NCI-H345 treated with DMSO at 0.1 percent for 48 hours (cell line): Measurements from ENCODE around the gene SELENOP.
A peak's percentile ranks its signal among the peaks of the same experiment; 100 is the strongest.

Experiments used
- DNase-seq: peaks from one replicate; lab custom pipeline; 2025; ENCODE audit not compliant: unreplicated experiment; lab: John Stamatoyannopoulos, UW

Gene SELENOP

DNA sequence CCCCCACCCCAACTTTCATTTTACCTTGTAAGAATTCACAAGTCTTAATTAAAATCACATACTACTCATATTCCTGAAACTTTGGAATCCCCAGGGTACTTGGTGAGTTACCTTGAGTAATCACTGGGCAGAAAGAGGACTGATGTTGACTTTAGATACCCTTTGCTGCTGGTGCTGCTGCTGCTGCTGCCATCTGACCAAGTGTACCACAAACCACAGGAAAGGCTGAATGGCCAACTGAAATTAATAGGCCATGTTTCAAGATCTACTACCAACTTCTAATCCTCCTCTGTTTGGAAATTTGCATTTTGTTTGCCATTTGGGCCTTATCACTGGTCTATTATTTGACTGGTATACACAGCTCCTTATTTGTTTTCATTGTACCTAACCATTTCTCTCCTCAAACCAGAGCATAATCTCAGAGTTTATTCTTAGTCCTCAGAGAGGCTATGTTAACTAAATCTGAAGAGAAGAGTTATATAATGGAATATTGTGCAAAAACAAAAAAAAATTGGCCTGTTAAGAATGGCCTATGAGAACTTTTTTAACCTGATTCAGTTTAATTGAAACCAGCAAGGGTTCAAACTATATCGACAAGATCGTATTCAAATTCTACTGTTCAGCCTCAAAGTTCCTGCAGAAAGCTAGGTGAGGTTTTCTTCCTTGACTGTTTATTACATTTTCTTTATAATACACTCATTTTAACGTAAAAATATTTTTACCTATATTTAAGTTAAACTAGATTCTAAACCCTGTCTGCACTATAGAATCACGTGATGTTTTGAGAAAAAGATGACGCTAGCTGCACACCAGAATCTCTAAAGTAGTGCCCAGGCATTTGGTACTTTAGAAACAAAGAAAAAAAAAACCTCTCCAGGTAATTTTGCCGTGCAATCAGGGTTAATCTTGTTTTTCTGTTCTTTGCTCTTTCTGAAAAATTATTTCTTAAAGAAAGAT lies 13.1 kb downstream of the SELENOP start:
- no peak for DNase-seq

DNA sequence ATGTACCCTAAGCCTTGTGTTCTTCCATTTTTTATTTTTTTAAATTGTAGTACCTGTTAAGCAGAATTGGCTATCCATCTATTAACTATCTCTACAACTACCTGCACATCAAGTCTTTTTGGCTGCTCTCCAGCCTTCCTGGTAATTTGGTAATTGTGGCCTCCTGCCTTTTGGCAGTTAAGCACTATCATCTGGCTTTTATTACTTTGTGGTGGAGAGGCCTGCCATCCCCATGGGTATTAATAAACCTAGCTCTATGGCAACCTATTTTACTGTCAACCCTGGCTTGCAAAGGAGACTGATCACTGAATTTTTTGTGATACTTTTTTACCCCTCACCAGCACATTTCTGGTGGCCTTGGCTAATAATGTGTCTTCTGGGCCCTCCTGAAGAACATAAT lies 20.5 kb downstream of the SELENOP start:
- DNase-seq: no peak

GRCh38 chr5:42787845-42788244 lies 23.8 kb downstream of the SELENOP start:
- no peak for DNase-seq

DNA sequence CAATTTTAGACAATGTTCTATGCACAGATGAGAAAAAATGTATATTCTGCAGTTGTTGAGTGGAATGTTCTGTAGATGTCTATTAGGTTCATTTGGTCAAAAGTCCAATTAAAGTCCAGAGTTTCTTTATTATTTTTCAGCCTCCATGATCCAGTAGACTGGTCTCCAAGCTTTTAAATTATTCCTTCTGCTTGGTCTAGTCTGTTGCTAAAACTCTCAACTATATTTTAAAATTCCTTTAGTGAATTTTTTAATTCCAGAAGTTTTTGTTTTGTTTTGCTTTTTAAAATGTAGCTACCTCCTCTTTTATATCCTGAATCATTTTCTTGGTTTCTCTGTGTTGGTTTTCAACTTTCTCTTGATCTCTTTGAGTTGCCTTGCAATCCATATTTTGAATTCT lies 24.6 kb downstream of the SELENOP start:
- DNase-seq: no peak

GRCh38 chr5:42785756-42786155 lies 25.9 kb downstream of the SELENOP start:
- DNase-seq: no peak

DNA sequence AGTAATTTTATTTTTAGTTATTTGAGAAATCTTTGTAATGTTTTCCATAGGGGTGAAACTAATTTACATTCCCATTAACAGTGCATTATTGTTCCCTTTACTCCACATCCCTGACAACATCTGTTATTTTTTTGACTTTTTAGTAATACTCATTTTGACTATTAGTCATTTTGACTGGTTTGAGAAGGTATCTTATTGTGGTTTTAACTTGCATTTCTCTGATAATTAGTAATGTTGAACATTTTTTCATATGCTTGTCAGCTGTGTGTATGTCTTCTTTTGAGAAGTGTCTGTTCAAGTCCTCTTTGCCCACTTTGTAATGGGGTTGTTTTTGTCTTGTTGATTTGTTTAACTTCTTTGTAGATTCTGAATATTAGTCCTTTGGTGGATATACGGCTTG lies 27.6 kb downstream of the SELENOP start:
- DNase-seq: no peak

DNA sequence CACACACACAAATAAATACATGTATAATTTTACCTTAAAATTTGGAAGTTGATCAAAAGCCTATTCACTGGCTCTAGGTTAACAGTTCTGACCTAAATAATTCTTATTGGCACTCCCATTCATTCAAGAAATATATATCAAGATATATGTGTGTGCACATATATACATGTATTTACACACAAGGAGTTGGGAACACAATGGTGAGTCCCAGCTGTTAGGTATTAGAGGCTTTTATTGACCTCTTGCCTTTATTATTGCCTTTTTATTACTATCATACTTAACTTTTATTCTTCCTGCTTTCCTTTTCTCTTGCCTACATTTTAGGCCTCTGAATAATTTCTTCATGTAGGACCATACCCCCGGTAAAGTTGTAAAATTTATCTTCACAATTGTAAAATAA lies 30.1 kb downstream of the SELENOP start:
- DNase-seq: no peak

DNA sequence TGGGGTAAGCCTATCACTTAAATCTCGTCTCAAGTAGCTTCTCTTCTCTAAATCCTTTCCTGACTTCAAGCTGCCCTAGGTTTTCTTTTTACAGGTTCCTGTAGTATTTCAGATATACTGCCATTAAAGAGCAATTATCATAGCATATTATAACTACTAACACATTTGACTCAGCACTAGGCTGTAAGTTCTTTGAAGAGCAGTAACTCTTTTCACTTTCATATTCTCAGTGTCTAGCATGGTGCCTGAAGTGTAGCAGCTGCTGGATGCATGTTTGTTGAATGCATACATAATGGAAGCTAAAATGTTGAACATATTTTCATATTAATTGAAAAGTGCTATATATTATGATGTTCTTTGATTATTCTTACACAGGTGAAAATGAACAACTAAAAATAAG lies 32.6 kb downstream of the SELENOP start:
- no peak for DNase-seq

DNA sequence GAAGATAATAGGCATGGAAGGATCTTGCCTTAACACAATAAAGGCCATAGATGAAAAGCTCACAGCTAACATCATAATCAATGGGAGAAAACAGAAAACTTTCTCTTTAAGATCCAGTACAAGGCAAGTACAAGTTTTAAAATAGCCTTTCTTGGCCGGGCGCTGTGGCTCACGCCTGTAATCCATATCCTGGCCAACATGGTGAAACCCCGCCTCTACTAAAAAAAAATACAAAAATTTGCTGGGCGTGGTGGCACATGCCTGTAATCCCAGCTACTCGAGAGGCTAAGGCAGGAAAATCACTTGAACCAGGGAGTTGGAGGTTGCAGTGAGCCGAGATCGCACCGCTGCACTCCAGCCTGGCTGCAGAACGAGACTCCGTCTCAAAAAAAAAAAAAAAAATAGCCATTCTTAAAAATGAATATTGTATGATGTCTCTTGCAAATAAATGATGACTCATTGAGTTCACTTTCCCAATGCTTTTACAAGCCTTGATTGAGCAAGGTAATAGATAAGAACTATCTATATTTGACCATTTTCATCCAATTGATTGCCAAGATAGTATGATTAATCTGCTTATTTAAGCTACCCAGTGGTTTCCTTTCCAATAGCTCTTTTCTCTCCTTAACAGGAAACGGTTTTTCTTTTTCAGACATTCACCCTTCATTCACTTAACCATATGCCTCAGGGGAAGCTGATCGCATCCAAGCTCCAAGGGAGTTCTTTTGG lies 39.3 kb downstream of the SELENOP start:
- no peak for DNase-seq

DNA sequence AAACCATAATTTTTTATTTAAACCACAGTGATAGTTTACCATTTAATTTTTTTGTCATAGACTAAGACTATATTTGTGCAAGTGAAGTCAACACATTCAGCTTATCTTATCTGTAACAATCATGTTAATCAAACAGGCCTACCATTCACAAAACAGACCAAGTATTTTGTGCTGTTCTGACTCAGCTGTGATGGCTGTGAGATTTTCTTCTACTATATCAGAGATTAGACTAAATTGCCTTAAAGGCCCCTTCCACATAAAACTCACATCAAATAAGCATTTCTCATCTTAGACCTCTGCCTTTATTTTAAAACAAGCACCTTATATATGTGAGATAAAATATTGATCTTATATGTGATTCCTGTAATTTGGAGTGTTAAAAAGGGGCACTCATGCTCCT lies 41.7 kb downstream of the SELENOP start:
- no peak for DNase-seq

DNA sequence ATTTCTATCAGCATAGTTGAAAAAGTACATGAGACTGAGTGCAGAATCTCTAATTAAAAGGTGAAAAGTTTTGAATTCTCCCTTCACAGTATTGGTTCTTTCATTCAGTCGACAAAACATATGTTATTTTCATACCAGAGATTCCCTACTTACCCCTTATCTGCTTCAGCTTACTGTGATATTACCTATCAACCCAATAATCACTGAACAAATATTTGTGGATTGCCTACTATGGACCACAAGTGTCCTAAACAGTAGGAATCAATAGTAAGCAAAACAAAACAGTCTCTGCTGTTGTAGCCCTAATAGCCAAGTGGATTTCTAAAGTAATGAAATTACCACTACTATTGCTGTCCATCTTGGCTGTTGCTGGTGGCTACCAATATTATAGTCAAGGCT lies 43.6 kb downstream of the SELENOP start:
- DNase-seq: no peak

DNA sequence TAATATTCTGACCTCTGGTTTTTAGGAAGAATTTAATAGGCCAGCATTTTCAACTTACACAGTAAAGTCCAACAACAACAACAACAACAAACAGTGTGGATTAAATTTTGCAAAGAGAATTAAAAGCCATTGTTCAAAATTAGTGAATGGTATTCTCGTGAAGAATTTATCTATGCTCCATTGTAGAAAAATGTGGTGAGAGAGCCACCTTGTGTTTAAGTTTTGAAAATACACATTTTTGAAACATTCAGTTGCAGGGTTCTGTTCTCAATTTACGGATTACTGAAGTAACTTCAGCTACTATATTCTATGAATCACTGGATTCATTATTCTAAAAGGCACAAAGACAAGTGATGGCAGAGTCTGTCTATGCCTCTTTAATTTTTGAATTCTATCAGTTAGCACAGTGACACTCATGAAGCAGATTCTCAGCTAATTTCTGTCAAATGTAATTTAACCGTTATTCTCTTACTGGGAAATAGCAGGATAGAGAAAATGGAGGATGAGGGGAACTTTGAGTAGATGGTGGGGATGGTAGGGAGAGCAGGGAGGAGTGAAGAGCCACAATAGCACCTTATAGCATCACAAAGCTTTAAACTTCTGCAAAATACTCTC lies 44.1 kb downstream of the SELENOP start:
- DNase-seq: peak; percentile 7

- no peak for DNase-seq
Observed at GRCh38 chr5:42761791-42762190, 49.9 kb downstream of the SELENOP start.

DNA sequence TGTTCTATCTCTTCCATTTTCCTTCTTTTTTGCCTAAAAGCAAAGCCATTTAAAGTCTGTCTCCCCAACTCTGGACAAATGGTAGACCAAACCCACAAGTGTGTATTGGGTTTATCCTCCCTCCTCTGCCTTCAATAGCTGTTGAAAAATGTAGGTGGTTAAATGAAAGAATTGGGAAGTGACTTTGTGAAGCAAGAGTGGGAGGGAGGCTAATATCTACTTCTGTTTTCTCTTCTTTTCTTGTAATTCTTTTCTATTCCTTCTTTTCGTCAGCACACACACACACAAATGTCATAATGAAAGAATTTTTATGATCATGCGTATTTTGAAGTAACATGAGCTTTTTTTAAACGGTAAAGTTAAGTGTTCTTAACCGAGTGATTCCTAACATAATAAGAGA lies 51.3 kb downstream of the SELENOP start:
- DNase-seq: no peak

DNA sequence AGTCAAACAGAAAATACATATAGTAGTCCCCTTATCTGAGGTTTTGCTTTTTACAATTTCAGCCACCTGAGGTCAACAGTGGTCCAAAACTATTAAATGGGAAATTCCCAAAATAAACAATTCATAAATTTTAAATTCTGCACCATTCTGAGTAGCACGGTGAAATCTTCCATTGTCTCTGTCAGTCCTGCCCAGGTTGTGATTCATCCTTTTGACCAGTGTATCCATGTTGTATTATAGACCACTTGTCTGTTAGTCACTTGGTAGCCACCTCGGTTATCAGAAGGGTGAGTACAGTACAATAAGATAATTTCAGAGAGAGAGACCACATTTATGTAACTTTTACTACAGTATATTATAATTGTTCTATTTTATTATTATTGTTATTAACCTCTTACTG lies 52.2 kb downstream of the SELENOP start:
- no peak for DNase-seq

- no peak for DNase-seq
Observed at GRCh38 chr5:42756606-42757601, 54.8 kb downstream of the SELENOP start, which contains the start of gene CCDC152. Gene CCDC152, plus strand, starts transcription at chr5:42756818. Its CDS starts 2,304 bp downstream, at chr5:42759122.

- DNase-seq: no peak
Observed at GRCh38 chr5:42753099-42753498, 58.6 kb downstream of the SELENOP start.

GRCh38 chr5:42751044-42751443 lies 60.6 kb downstream of the SELENOP start:
- DNase-seq: no peak

- DNase-seq: no peak
Observed at GRCh38 chr5:42750507-42750906, 61.2 kb downstream of the SELENOP start.
